GM12801 (cell line): Measurements from ENCODE around the gene TRIM46.

Source experiments
- TF ChIP-seq, protein P1 (sequence below): IDR thresholded peaks from one replicate; pipeline ENCODE4 v1.5.1; 2011; ENCODE audit warnings: control low read depth; ENCODE audit not compliant: insufficient read length; ENCODE audit errors: extremely low read depth

The TRIM46 gene

DNA sequence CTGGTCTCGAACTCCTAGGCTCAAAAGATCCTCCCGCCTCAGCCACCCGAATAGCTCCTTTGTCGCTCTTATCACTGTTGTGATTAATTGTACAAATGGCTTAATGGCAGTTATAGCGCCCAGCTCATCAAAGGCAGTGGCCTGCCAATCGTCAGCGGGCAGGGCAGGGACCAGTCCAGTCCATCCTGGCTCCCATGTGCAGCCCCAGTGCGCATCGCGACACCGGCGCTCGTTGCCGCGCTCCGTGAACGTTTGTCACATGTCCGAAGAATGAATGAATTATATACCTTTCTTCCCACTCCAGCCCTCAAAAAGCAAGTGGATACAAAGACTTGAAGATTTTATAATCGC, 53.2 kb downstream of the TRIM46 start:
- TF ChIP-seq, protein P1, sequence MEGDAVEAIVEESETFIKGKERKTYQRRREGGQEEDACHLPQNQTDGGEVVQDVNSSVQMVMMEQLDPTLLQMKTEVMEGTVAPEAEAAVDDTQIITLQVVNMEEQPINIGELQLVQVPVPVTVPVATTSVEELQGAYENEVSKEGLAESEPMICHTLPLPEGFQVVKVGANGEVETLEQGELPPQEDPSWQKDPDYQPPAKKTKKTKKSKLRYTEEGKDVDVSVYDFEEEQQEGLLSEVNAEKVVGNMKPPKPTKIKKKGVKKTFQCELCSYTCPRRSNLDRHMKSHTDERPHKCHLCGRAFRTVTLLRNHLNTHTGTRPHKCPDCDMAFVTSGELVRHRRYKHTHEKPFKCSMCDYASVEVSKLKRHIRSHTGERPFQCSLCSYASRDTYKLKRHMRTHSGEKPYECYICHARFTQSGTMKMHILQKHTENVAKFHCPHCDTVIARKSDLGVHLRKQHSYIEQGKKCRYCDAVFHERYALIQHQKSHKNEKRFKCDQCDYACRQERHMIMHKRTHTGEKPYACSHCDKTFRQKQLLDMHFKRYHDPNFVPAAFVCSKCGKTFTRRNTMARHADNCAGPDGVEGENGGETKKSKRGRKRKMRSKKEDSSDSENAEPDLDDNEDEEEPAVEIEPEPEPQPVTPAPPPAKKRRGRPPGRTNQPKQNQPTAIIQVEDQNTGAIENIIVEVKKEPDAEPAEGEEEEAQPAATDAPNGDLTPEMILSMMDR: no peak

DNA sequence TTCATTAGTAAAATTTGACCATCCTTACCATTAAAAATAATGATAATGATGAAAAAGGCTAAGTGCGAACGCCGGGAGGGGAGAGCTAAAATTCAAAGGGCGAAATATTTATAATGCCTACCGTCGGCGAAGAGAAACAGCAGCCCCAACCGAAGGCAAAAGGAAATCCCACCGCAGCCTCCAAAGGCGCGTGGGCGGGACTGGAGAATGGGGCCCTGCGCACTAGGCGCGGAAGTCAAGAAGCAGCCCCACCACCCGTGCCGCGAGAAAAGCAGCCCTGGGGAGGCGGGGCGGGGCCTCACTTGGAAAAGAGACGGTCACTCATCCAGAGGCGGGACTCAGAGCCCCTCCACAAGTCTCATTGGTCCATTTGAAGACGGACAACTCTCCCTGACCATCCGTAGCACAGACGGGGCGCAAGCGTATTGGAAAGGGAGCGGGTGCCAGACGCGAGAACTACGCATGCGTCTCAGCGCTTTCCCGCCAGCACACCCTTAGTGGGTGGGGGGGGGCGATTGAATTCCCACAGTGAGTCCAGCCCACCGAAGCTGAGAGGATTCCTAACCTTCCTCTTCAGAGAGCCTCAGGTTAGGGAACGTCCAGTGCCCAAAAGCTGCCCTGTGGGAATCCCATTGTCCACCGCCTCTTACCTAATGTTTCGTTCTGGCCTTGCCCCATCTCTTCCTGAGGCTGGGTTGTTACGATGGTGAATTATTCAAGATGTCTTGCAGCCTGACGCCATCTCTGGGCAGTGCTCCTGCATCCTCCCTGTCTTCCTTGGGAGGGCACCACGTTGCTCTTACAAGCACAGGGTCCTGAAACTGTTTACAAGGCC, 53.8 kb downstream of the TRIM46 start:
- TF ChIP-seq, protein P1: no peak

DNA sequence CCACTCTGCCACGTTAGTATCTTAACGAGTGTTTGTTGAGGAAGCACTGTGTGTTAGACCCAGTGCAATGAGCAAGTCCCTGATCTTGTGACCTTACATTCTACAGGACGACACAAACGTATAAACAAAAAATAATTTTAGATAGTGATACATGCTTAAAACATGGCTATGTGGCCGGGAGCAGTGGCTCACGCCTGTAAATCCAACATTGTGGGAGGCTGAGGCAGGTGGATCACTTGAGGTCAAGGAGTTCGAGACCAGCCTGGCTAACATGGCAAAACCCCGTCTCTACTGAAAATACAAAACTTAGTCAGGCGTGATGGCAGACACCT, 54.4 kb downstream of the TRIM46 start:
- TF ChIP-seq, protein P1: no peak
